B cell (primary cell): ENCODE results near the gene TMEM45B.

Source experiments
- CTCF ChIP-seq: fragments of 200-600 bp; IDR thresholded peaks from one replicate; pipeline ENCODE4 v1.8.0; 2022; ENCODE audit warnings: antibody characterized with exemption, mild to moderate bottlenecking
- EZH2 ChIP-seq: IDR thresholded peaks from 2 replicates; pipeline ENCODE4 v1.6.1; 2012; ENCODE audit warnings: borderline replicate concordance, low read depth, mild to moderate bottlenecking, moderate library complexity, low read length; ENCODE audit not compliant: insufficient read depth, poor library complexity, severe bottlenecking

GRCh38 chr11:129849447-129850130 is 33.9 kb downstream of the TMEM45B start:
- TF ChIP-seq CTCF: no peak
- TF ChIP-seq EZH2: no peak
